CD4-positive, alpha-beta memory T cell (primary cell): ENCODE results near the gene ACER2. TPM values are rescaled to one million over a fixed set of nuclear protein-coding genes. Genes with fewer than 3 reads are reported as not detected.

Source experiments
- CTCF ChIA-PET: fragments of 350-600 bp; sonication (Branson Sonifier 250); formaldehyde crosslinking; loops from one replicate; lab custom pipeline; 2021; ENCODE audit warnings: inconsistent platforms; ENCODE audit not compliant: partially characterized antibody; lab: Charles Lee
- POLR2A ChIA-PET: fragments of 350-600 bp; sonication (Branson Sonifier 250); formaldehyde crosslinking; loops from one replicate; lab custom pipeline; 2021; ENCODE audit not compliant: partially characterized antibody; lab: Charles Lee
- DNase-seq, 5 donors: peaks; one replicate each; pipeline versions ENCODE4 v3.0.0 to v3.0.0-alpha.2; 2020 to 2022; ENCODE audit warnings: mixed read lengths in 1 of 5
- H3K27ac ChIP-seq: one replicate; pipeline ENCODE4 v1.7.0; 2013; ENCODE audit warnings: low read depth, low read length
- H3K27me3 ChIP-seq: 2 replicates; pipeline ENCODE4 v1.7.0; 2013; ENCODE audit warnings: mild to moderate bottlenecking, low read length, moderate library complexity; ENCODE audit not compliant: insufficient read depth
- H3K36me3 ChIP-seq: 2 replicates; pipeline ENCODE4 v1.7.0; 2013; ENCODE audit warnings: mild to moderate bottlenecking, low read length, moderate library complexity; ENCODE audit not compliant: insufficient read depth
- H3K4me1 ChIP-seq: 2 replicates; pipeline ENCODE4 v1.7.0; 2013; ENCODE audit warnings: mild to moderate bottlenecking, low read length, moderate library complexity; ENCODE audit not compliant: insufficient read depth
- H3K4me3 ChIP-seq, 2 donors: one replicate each; pipeline ENCODE4 v1.7.0; 2013; ENCODE audit warnings: low read length in 2 of 2, mild to moderate bottlenecking in 1 of 2
- H3K9me3 ChIP-seq, 2 donors: one replicate each; pipeline ENCODE4 v1.7.0; 2013; ENCODE audit warnings: low read length in 2 of 2, control low read depth in 1 of 2; ENCODE audit not compliant: control insufficient read depth in 1 of 2
- H3K27ac Mint-ChIP-seq, 7 donors: one replicate each; pipeline ENCODE4 v1.8.0; 2020 to 2021; ENCODE audit warnings: mixed read lengths in 7 of 7, mild to moderate bottlenecking in 6 of 7, inconsistent platforms in 3 of 7, moderate library complexity in 3 of 7
- H3K27me3 Mint-ChIP-seq, 2 donors: one replicate each; pipeline ENCODE4 v1.8.0; 2020 to 2021; ENCODE audit warnings: mixed read lengths in 2 of 2
- H3K36me3 Mint-ChIP-seq, 2 donors: one replicate each; pipeline ENCODE4 v1.8.0; 2020 to 2021; ENCODE audit warnings: mixed read lengths in 2 of 2, inconsistent platforms in 1 of 2, mild to moderate bottlenecking in 1 of 2
- H3K4me1 Mint-ChIP-seq, 4 donors: one replicate each; pipeline ENCODE4 v1.8.0; 2020 to 2021; ENCODE audit warnings: mixed read lengths in 4 of 4, mild to moderate bottlenecking in 1 of 4
- H3K4me3 Mint-ChIP-seq, 8 donors: one replicate each; pipeline ENCODE4 v1.8.0; 2020 to 2021; ENCODE audit warnings: mixed read lengths in 8 of 8, mild to moderate bottlenecking in 7 of 8, moderate library complexity in 6 of 8, inconsistent platforms in 3 of 8
- H3K9me3 Mint-ChIP-seq, 8 donors: one replicate each; pipeline ENCODE4 v1.8.0; 2020 to 2021; ENCODE audit warnings: mixed read lengths in 8 of 8, mild to moderate bottlenecking in 5 of 8, inconsistent platforms in 3 of 8, moderate library complexity in 1 of 8
- intact Hi-C: fragments of 100-400 bp; cut with micrococcal nuclease; formaldehyde crosslinking; loops from one replicate; pipeline ENCODE4 v1.15.1; 2023
- polyA plus RNA-seq, 2 donors: library from polyadenylated mRNA; unstranded; fragments of 300-500 nt; fragmentation: Illumina TruSeq; gene quantifications; one replicate each; pipeline ENCODE4 v1.2.3, GENCODE V29; 2021
- total RNA-seq, 2 experiments: library from RNA; stranded (reverse); gene quantifications; one replicate each; pipeline ENCODE4 v1.2.3, GENCODE V29; 2021

Gene ACER2
- total RNA-seq (1 to 10 TPM; 5.9 to 6.0 TPM), polyA plus RNA-seq (under 1 TPM; 0.54 to 0.98 TPM)

DNA sequence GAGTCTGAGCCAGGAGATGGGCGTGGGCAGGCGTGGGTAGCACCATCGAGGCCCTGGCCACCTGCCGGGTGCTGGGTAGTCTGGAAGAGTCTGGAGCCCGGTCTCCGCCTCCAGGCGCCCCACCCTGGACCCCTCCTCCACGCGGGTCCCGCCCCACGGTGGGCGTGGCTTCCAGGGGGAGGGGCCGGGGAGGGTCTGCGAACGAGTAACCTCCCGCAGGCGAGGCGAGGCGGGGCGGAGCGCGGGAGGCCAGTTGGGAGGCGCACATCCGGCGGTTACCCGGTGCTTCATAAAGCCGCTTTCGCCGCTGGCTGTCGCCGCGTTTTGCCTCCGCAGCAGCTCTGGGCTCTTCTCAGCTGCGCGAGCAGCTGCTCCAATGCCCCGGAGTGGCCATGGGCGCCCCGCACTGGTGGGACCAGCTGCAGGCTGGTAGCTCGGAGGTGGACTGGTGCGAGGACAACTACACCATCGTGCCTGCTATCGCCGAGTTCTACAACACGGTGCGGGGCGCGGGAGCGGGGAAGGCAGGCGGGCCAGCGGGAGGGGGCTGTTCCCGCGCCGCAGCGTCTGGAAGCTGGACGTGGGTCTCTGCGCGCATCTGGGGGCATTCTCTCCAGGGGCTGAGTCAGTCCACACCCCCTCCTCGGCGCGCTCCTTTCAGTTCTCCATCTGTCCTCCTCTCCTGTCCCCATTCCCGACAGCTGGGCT lies at the start of gene ACER2:
ACER2 (plus strand) TSS at position 317 of the 708 bp plus-strand sequence; CDS start at position 393, 76 bp downstream.
- H3K27me3 ChIP-seq, result no peaks in the 10 kb centered on the region
- POLR2A ChIA-PET, result interaction anchor here (0.9 to 4.3 kb wide), 5 partner anchors 14 to 360 kb away, joined by 3 to 39 read pairs (median 4); partner anchors contain the start of genes RPS6 and RRAGA
- Mint-ChIP-seq H3K4me3 (peak within 1 kb of the TSS; percentile 91 to 96 (median 96)), H3K9me3 (peaks cover 0 to 2% (median 0%) of the 10 kb centered on the region in 8 donors), H3K4me1 (peaks cover 5 to 24% (median 16%) of the 10 kb centered on the region in 4 donors), H3K27ac (peak within 1 kb of the TSS; percentile 65 to 94 (median 90)), H3K27me3 (no peaks in the 10 kb centered on the region), H3K36me3 (peaks cover 0 to 8% of the 10 kb centered on the region in 2 donors)
- peak within 1 kb of the TSS; percentile 69 for H3K27ac ChIP-seq
- H3K36me3 ChIP-seq, result no peaks in the 10 kb centered on the region
- peak within 1 kb of the TSS; percentile 94 to 100 for H3K4me3 ChIP-seq
- CTCF ChIA-PET, result interaction anchor here (0.9 to 3.0 kb wide), 4 partner anchors 34 to 1701 kb away, joined by 3 to 13 read pairs (median 3); no protein-coding TSS in a partner anchor
- intact Hi-C loops, result loop anchor here (1.0 to 10.0 kb wide), 6 partner anchors 29 to 1626 kb away; partner anchors contain the start of genes DENND4C, HACD4, RPS6 and RRAGA
- DNase-seq, result peak; percentile 91 to 97 (median 93)
- H3K4me1 ChIP-seq, result peaks cover 23% of the 10 kb centered on the region
- no peaks in the 10 kb centered on the region for H3K9me3 ChIP-seq

DNA sequence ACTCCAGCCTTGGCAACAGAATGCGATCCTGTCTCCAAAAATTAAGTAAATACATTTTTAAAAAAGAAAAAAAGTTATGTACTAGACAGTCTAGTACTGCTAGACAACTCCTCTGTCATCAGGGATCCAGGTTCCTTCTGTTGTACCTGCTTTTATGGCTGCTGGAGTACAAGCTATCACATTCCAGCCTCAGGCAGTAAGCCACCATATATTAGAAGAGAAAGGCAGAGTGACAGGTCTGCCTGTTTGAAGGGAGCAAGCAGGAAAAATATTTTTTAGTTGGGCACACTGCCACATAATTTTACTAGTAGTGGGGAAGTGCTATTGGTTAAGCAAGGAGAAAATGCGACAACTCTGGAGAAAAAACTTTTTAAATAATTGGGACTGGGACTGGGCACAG lies 39.7 kb upstream of the ACER2 start:
- CTCF ChIA-PET, result no interaction called here
- H3K36me3 Mint-ChIP-seq, result peaks cover 11 to 61% of the 10 kb centered on the region in 2 donors
- no peaks in the 10 kb centered on the region for H3K4me1 ChIP-seq
- H3K27ac ChIP-seq, result no peak overlapping the region
- no peaks in the 10 kb centered on the region for H3K27me3 ChIP-seq
- no peak overlapping the region for H3K4me3 Mint-ChIP-seq
- intact Hi-C loops, result no loop called here
- peak overlapping the region in 4 of 7 donors; percentile 53 to 87 (median 59) for H3K27ac Mint-ChIP-seq
- POLR2A ChIA-PET, result interaction anchor here (1.0 kb wide), 1 partner anchor 11 kb away, joined by 4 read pairs; the partner anchor contains the start of gene RPS6
- no peaks in the 10 kb centered on the region for H3K27me3 Mint-ChIP-seq
- no peaks in the 10 kb centered on the region for H3K9me3 ChIP-seq
- peaks cover 0 to 4% (median 0%) of the 10 kb centered on the region in 4 donors for H3K4me1 Mint-ChIP-seq
- H3K4me3 ChIP-seq, result no peak overlapping the region
- H3K36me3 ChIP-seq, result peaks cover 22% of the 10 kb centered on the region
- no peak for DNase-seq
- H3K9me3 Mint-ChIP-seq, result peaks cover 0 to 2% (median 0%) of the 10 kb centered on the region in 8 donors

DNA sequence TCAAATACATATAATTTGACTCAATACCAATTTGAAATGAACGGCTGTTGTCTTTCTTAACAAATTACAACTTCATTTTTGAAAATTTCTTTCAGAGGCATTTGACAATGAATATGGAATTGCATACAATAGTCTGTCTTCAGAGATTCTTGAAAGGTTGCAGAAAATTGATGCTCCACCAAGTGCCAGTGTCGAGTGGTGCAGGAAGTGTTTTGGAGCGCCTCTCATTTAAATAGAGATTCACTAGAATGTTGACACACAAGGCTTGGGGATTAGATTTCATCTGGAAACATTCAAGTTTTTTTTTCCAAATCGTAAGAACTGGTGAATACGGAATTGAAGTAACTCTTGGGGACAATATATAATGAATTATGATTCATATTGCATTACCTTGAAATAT lies 36.9 kb upstream of the ACER2 start:
- Mint-ChIP-seq H3K4me3 (no peak overlapping the region), H3K27ac (peak overlapping the region in 1 of 7 donors; percentile 4), H3K4me1 (peaks cover 2% of the 10 kb centered on the region in 4 donors), H3K9me3 (peaks cover 0 to 2% (median 0%) of the 10 kb centered on the region in 8 donors), H3K27me3 (no peaks in the 10 kb centered on the region), H3K36me3 (peaks cover 21 to 71% of the 10 kb centered on the region in 2 donors)
- Histone ChIP-seq H3K27ac (no peak overlapping the region), H3K9me3 (no peaks in the 10 kb centered on the region), H3K36me3 (peaks cover 44% of the 10 kb centered on the region), H3K27me3 (no peaks in the 10 kb centered on the region), H3K4me1 (peaks cover 2% of the 10 kb centered on the region), H3K4me3 (no peak overlapping the region)
- ChIA-PET CTCF (no interaction called here), POLR2A (interaction anchor here (1.8 kb wide), 1 partner anchor 8 kb away, joined by 14 read pairs; the partner anchor contains the start of gene RPS6)
- intact Hi-C loops, result no loop called here
- no peak for DNase-seq

DNA sequence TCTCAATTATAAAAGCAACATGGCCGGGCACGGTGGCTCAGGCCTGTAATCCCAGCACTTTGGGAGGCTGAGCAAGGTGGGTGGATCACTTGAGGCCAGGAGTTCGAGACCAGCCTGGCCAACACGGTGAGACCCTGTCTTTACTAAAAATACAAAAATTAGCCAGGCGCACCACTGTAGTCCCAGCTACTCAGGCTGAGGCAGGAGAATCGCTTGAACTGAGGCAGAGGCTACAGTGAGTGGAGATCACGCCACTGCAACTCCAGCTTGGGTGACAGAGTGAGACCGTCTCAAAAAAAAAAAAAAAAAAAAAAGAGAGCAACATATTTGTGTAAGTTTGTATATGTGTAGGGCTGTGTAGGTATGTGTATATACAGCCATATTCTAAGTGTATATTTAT lies 36.2 kb upstream of the ACER2 start:
- Mint-ChIP-seq H3K27ac (peak overlapping the region in 2 of 7 donors; percentile 22 to 41), H3K27me3 (no peaks in the 10 kb centered on the region), H3K36me3 (peaks cover 27 to 73% of the 10 kb centered on the region in 2 donors), H3K9me3 (peaks cover 0 to 2% (median 0%) of the 10 kb centered on the region in 8 donors), H3K4me1 (peaks cover 8 to 9% (median 8%) of the 10 kb centered on the region in 4 donors), H3K4me3 (no peak overlapping the region)
- no peaks in the 10 kb centered on the region for H3K27me3 ChIP-seq
- H3K27ac ChIP-seq, result no peak overlapping the region
- H3K4me1 ChIP-seq, result peaks cover 8% of the 10 kb centered on the region
- intact Hi-C loops, result no loop called here
- CTCF ChIA-PET, result no interaction called here
- no peaks in the 10 kb centered on the region for H3K9me3 ChIP-seq
- no peak overlapping the region for H3K4me3 ChIP-seq
- DNase-seq, result no peak
- POLR2A ChIA-PET, result interaction anchor here (1.2 kb wide), 1 partner anchor 323 kb away, joined by 3 read pairs; the partner anchor contains the start of gene RRAGA
- H3K36me3 ChIP-seq, result peaks cover 50% of the 10 kb centered on the region

DNA sequence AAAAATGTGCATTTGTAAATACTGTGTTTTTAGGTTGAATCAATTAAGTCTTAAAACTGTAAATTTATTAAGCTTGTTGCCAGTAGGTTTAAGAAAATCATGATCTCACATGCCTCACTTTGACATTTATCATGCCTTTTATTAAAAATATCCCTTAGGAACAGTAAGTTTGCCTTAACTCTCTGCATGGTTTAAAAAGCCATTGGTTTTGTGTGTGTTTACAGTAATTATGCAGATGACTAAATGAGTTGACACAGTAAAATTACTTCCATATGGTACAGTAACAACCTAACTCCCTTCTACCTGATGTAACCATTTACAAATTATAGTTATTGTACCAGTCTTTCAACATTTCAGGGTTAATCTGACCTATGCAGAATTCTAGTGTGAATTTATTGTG lies 35.3 kb upstream of the ACER2 start:
- Mint-ChIP-seq H3K36me3 (peaks cover 36 to 74% of the 10 kb centered on the region in 2 donors), H3K27ac (peak overlapping the region in 3 of 7 donors; percentile 29 to 63 (median 46)), H3K27me3 (no peaks in the 10 kb centered on the region), H3K4me3 (no peak overlapping the region), H3K9me3 (peaks cover 0 to 2% (median 0%) of the 10 kb centered on the region in 8 donors), H3K4me1 (peaks cover 14 to 18% (median 17%) of the 10 kb centered on the region in 4 donors)
- ChIA-PET POLR2A (interaction anchor here (0.6 to 1.2 kb wide), 2 partner anchors 19 to 324 kb away, joined by 3 to 5 read pairs; partner anchors contain the start of gene RRAGA), CTCF (no interaction called here)
- no peak for DNase-seq
- H3K36me3 ChIP-seq, result peaks cover 60% of the 10 kb centered on the region
- H3K4me3 ChIP-seq, result no peak overlapping the region
- H3K27me3 ChIP-seq, result no peaks in the 10 kb centered on the region
- no peak overlapping the region for H3K27ac ChIP-seq
- H3K9me3 ChIP-seq, result no peaks in the 10 kb centered on the region
- intact Hi-C loops, result no loop called here
- peaks cover 18% of the 10 kb centered on the region for H3K4me1 ChIP-seq

DNA sequence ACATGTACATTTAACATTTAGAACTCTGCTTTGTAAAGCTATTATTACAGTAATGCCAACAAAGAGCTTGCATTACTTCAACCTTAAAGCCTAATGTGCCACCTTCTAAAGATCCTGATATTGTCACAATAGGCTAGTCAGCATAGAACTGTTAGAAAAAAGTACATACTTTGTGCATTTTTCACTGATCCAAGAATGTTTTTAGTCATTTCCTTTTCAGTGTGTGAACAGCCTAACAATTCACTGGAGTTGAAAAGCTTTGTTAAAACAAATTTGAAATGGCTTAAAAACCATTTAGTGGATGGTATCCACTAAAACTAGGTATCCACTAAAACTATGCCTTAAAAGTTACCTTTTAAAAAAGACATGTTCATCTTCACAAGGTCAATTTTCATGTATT lies 33.3 kb upstream of the ACER2 start:
- H3K4me1 ChIP-seq, result peaks cover 29% of the 10 kb centered on the region

More for the DNA sequence above, 33.3 kb upstream of the ACER2 start:
- H3K4me3 Mint-ChIP-seq, result no peak overlapping the region
- no peak overlapping the region for H3K4me3 ChIP-seq
- ChIA-PET CTCF (interaction anchor here (1.0 to 1.7 kb wide), 3 partner anchors 14 to 90 kb away, joined by 3 read pairs; no protein-coding TSS in a partner anchor), POLR2A (interaction anchor here (1.0 kb wide), 1 partner anchor 326 kb away, joined by 3 read pairs; the partner anchor contains the start of gene RRAGA)
- H3K27ac Mint-ChIP-seq, result peak overlapping the region in 2 of 7 donors; percentile 27 to 35
- intact Hi-C loops, result loop anchor here (5.0 kb wide), 1 partner anchor 193 kb away; no protein-coding TSS in a partner anchor
- no peak for DNase-seq
- H3K36me3 ChIP-seq, result peaks cover 56% of the 10 kb centered on the region
- peaks cover 46 to 82% of the 10 kb centered on the region in 2 donors for H3K36me3 Mint-ChIP-seq
- H3K4me1 Mint-ChIP-seq, result peaks cover 29 to 36% (median 34%) of the 10 kb centered on the region in 4 donors
- H3K9me3 Mint-ChIP-seq, result peaks cover 0 to 7% (median 0%) of the 10 kb centered on the region in 8 donors
- no peaks in the 10 kb centered on the region for H3K9me3 ChIP-seq
- H3K27me3 Mint-ChIP-seq, result no peaks in the 10 kb centered on the region
- H3K27me3 ChIP-seq, result no peaks in the 10 kb centered on the region
- no peak overlapping the region for H3K27ac ChIP-seq
